ENCODE results near the gene OARD1.

OARD1 gene

DNA sequence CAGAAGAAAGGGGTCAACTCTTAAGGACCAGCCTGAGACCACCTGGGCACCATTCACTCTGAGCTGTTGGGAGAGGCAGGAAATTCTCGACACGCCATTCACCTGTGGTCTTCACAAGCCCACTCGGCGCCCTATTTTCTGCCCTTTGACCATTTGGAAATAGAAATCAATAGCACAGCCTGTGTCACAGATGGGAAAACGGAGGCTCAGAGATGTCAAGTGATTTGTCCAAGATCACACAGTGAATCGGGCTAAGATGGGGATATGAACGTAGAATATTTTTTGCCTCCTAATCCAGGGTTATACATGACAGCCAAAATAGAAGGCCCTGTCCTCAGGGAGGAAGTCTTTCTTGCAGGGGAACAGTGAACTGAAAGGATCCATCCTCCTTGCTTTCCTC is 22.2 kb downstream of the OARD1 start:
- no peak overlapping the region for H3K4me2 ChIP-seq (ENCODE audit: low read depth, low read length, poor library complexity, severe bottlenecking)
- no peaks in the 10 kb centered on the region for H3F3A ChIP-seq (ENCODE audit: low read depth)
- H2AFZ ChIP-seq (ENCODE audit: low read length) = no peak overlapping the region
- no peaks in the 10 kb centered on the region for H3K9me3 ChIP-seq (ENCODE audit: insufficient read depth, low read depth, low read length)
- no peaks in the 10 kb centered on the region for H3K9me2 ChIP-seq (replicated peaks; ENCODE audit: low read depth, low read length)
- H3K79me2 ChIP-seq (ENCODE audit: insufficient read depth, low read length) = no peaks in the 10 kb centered on the region
- no peaks in the 10 kb centered on the region for H4K20me1 ChIP-seq (ENCODE audit: insufficient read depth, low read length, poor library complexity, severe bottlenecking)
- no peaks in the 10 kb centered on the region for H3K36me3 ChIP-seq (ENCODE audit: insufficient read depth, low read length)
- TF ChIP-seq, protein P1, sequence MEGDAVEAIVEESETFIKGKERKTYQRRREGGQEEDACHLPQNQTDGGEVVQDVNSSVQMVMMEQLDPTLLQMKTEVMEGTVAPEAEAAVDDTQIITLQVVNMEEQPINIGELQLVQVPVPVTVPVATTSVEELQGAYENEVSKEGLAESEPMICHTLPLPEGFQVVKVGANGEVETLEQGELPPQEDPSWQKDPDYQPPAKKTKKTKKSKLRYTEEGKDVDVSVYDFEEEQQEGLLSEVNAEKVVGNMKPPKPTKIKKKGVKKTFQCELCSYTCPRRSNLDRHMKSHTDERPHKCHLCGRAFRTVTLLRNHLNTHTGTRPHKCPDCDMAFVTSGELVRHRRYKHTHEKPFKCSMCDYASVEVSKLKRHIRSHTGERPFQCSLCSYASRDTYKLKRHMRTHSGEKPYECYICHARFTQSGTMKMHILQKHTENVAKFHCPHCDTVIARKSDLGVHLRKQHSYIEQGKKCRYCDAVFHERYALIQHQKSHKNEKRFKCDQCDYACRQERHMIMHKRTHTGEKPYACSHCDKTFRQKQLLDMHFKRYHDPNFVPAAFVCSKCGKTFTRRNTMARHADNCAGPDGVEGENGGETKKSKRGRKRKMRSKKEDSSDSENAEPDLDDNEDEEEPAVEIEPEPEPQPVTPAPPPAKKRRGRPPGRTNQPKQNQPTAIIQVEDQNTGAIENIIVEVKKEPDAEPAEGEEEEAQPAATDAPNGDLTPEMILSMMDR (conservative IDR thresholded peaks at IDR 0.05; ENCODE audit: low read length) = no peak
- TF ChIP-seq EZH2phosphoT487 (IDR thresholded peaks at IDR 0.05; ENCODE audit: borderline replicate concordance) = no peak
- peaks cover 29% of the 10 kb centered on the region for H3K4me1 ChIP-seq (ENCODE audit: insufficient read depth, low read length, poor library complexity, severe bottlenecking)
- H3K9ac ChIP-seq (ENCODE audit: low read depth, low read length, poor library complexity, severe bottlenecking) = no peak overlapping the region
- H3K27me3 ChIP-seq (ENCODE audit: insufficient read depth, low read length, poor library complexity, severe bottlenecking) = no peaks in the 10 kb centered on the region
- H3K4me3 ChIP-seq (ENCODE audit: low read length, poor library complexity, severe bottlenecking) = no peak overlapping the region

GRCh38 chr6:41049521-41049920 is 22.6 kb downstream of the OARD1 start:
- Histone ChIP-seq H3K36me3 (ENCODE audit: insufficient read depth, low read length) (no peaks in the 10 kb centered on the region), H3K9me2 (replicated peaks; ENCODE audit: low read depth, low read length) (no peaks in the 10 kb centered on the region), H3K9ac (ENCODE audit: low read depth, low read length, poor library complexity, severe bottlenecking) (no peak overlapping the region), H3K4me2 (ENCODE audit: low read depth, low read length, poor library complexity, severe bottlenecking) (no peak overlapping the region), H3K79me2 (ENCODE audit: insufficient read depth, low read length) (no peaks in the 10 kb centered on the region), H2AFZ (ENCODE audit: low read length) (no peak overlapping the region), H3F3A (ENCODE audit: low read depth) (no peaks in the 10 kb centered on the region), H3K27me3 (ENCODE audit: insufficient read depth, low read length, poor library complexity, severe bottlenecking) (no peaks in the 10 kb centered on the region), H4K20me1 (ENCODE audit: insufficient read depth, low read length, poor library complexity, severe bottlenecking) (no peaks in the 10 kb centered on the region), H3K4me1 (ENCODE audit: insufficient read depth, low read length, poor library complexity, severe bottlenecking) (peaks cover 24% of the 10 kb centered on the region), H3K4me3 (ENCODE audit: low read length, poor library complexity, severe bottlenecking) (no peak overlapping the region), H3K9me3 (ENCODE audit: insufficient read depth, low read depth, low read length) (no peaks in the 10 kb centered on the region)
- no peak for TF ChIP-seq EZH2phosphoT487 (IDR thresholded peaks at IDR 0.05; ENCODE audit: borderline replicate concordance)
- TF ChIP-seq, protein P1 (conservative IDR thresholded peaks at IDR 0.05; ENCODE audit: low read length) = no peak

DNA sequence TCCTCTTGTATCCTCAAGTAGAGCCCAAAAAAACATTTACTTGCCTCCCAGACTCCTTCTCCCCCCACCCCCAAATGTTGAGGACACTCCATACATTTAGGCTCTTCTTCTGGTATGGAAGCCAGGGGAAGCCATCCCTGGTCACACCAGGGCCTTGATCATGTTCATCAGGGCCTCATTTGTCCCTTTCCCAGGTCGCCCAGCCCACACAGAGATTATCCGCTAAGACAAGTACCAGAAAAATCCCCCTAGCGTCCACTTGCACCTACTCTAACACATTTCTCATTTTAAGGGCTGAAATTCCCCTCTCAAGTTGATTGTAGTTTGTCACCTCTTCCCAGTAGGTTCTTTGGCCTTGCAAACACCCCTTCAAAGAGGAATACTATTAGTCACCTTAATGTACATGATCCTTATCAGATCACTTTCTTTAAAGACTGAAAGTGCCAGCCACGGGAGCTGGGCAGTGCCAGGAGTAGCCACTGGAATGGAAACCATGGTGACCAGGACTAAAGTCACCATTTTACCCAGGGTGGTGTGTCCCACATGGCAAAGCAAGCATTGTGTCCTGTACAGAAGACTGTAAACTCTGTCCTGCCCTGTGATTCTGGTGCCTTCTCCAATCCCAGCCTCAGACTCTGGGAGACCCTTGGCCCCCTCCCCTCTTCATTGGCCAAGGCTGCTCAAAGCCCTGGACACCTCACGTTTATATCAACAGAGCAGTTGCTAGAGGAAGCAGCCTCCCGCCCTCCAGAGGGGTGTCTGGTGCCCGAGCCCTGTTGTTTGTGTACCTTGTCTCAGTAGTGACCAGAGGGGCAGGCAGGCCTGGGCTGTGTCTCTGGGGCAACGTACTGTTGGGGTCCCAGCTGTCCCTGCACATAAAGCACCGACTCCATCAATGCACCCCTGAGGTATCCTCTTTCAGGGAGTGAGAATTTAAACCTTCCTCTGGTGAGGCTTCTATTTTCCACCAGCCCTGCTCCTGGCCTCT is 24.1 kb downstream of the OARD1 start:
- Histone ChIP-seq H3K79me2 (ENCODE audit: insufficient read depth, low read length) (no peaks in the 10 kb centered on the region), H3K4me3 (ENCODE audit: low read length, poor library complexity, severe bottlenecking) (no peak overlapping the region), H3K9me2 (replicated peaks; ENCODE audit: low read depth, low read length) (no peaks in the 10 kb centered on the region), H3K9me3 (ENCODE audit: insufficient read depth, low read depth, low read length) (no peaks in the 10 kb centered on the region), H3K27me3 (ENCODE audit: insufficient read depth, low read length, poor library complexity, severe bottlenecking) (no peaks in the 10 kb centered on the region), H2AFZ (ENCODE audit: low read length) (no peak overlapping the region), H3F3A (ENCODE audit: low read depth) (no peaks in the 10 kb centered on the region), H3K4me1 (ENCODE audit: insufficient read depth, low read length, poor library complexity, severe bottlenecking) (peaks cover 18% of the 10 kb centered on the region), H4K20me1 (ENCODE audit: insufficient read depth, low read length, poor library complexity, severe bottlenecking) (no peaks in the 10 kb centered on the region), H3K9ac (ENCODE audit: low read depth, low read length, poor library complexity, severe bottlenecking) (no peak overlapping the region), H3K36me3 (ENCODE audit: insufficient read depth, low read length) (no peaks in the 10 kb centered on the region), H3K4me2 (ENCODE audit: low read depth, low read length, poor library complexity, severe bottlenecking) (no peak overlapping the region)
- TF ChIP-seq, protein P1 (conservative IDR thresholded peaks at IDR 0.05; ENCODE audit: low read length) = no peak
- TF ChIP-seq EZH2phosphoT487 (IDR thresholded peaks at IDR 0.05; ENCODE audit: borderline replicate concordance) = no peak

All from Loucy (cell line).